K562 (cell line): Measurements from ENCODE around the gene CLEC4E. TPM values are rescaled to one million over a fixed set of nuclear protein-coding genes. Genes with fewer than 3 reads are reported as not detected.

Experiments used
- ATAC-seq: fragments of 200-7000 bp; cut with Tn5 transposase; 3 replicates; pipeline ENCODE4 v1.9.1; 2020; ENCODE audit warnings: moderate library complexity
- BruUV-seq: library from RNA; stranded (reverse); fragments of 400-500 nt; replicated peaks from 2 replicates; lab custom pipeline; 2021; lab: Mats Ljungman, UMichigan
- CTCF ChIA-PET: fragments of 300-600 bp; formaldehyde crosslinking; extraction: SDS; loops from one replicate; lab custom pipeline; 2021; ENCODE audit warnings: low intra/inter-chr PET ratio; lab: Yijun Ruan, JAX
- POLR2A ChIA-PET: fragments of 300-600, 350-650 bp; sonication (Branson Sonifier 250); formaldehyde crosslinking; extraction: SDS; loops from one replicate; lab custom pipeline; 2021; ENCODE audit warnings: antibody characterized with exemption, inconsistent platforms; lab: Yijun Ruan, JAX
- DNase-seq, 4 experiments: peaks; one replicate each; pipeline versions ENCODE4 v3.0.0 to v3.0.0-alpha.2; 2011 to 2018; ENCODE audit warnings: low spot score in 3 of 4, mixed read lengths in 3 of 4; ENCODE audit errors: extremely low read depth in 1 of 4
- FAIRE-seq: peaks from 2 replicates; lab custom pipeline; 2011; peaks lifted over from hg19 to GRCh38; lab: Jason Lieb, UNC
- H2AFZ ChIP-seq: 2 replicates; pipeline ENCODE4 v1.6.0; 2011; ENCODE audit warnings: low read depth, low read length, control low read depth, inconsistent platforms
- H3K27ac ChIP-seq: fragments of 200-600 bp; 3 replicates; pipeline ENCODE4 v1.8.0; 2011; ENCODE audit warnings: low read depth, mild to moderate bottlenecking, control low read depth, inconsistent platforms, low read length, moderate library complexity, mixed read lengths; ENCODE audit errors: extremely low read depth
- H3K27me3 ChIP-seq, 2 experiments: fragments of 300-600 bp in 1 of 2; 2 replicates in 1 of 2; 3 replicates in 1 of 2; pipeline versions ENCODE4 v1.6.0 to v1.8.0; 2011; ENCODE audit warnings: inconsistent platforms in 2 of 2, low read length in 2 of 2, mild to moderate bottlenecking in 1 of 2, mixed read lengths in 1 of 2, moderate library complexity in 1 of 2; ENCODE audit not compliant: control insufficient read depth in 2 of 2, insufficient read depth in 2 of 2
- H3K36me3 ChIP-seq: fragments of 300-600 bp; 3 replicates; pipeline ENCODE4 v1.8.0; 2011; ENCODE audit warnings: mild to moderate bottlenecking, low read length, inconsistent platforms; ENCODE audit not compliant: control insufficient read depth, insufficient read depth
- H3K4me1 ChIP-seq, 2 experiments: fragments of 200-600 bp in 1 of 2; replicated peaks in 1 of 2; 2 replicates in 1 of 2; 3 replicates in 1 of 2; pipeline versions ENCODE4 v1.5.1 to v1.8.0; 2011; ENCODE audit warnings: inconsistent platforms in 2 of 2, low read length in 2 of 2, mild to moderate bottlenecking in 1 of 2, mixed read lengths in 1 of 2, moderate library complexity in 1 of 2; ENCODE audit not compliant: control insufficient read depth in 2 of 2, insufficient read depth in 2 of 2
- H3K4me2 ChIP-seq: 2 replicates; pipeline ENCODE4 v1.6.1; 2011; ENCODE audit warnings: low read length, control low read depth, inconsistent platforms, mixed read lengths; ENCODE audit not compliant: insufficient read depth
- H3K4me3 ChIP-seq: fragments of 200-600 bp; sonication (generic), shearing (Covaris generic); 2 replicates; pipeline ENCODE4 v1.5.1; 2016; ENCODE audit warnings: control low read depth, inconsistent platforms
- H3K79me2 ChIP-seq: fragments of 200-600 bp; 3 replicates; pipeline ENCODE4 v1.8.0; 2011; ENCODE audit warnings: low read length, inconsistent platforms; ENCODE audit not compliant: control insufficient read depth, insufficient read depth
- H3K9ac ChIP-seq, 2 experiments: 2 replicates each; pipeline versions ENCODE4 v1.6.0 to v1.6.1; 2011; ENCODE audit warnings: low read depth in 2 of 2, low read length in 2 of 2, control low read depth in 1 of 2, inconsistent platforms in 1 of 2, mild to moderate bottlenecking in 1 of 2, mixed read lengths in 1 of 2; ENCODE audit not compliant: insufficient read depth in 1 of 2
- H3K9me1 ChIP-seq: one replicate; pipeline ENCODE4 v1.6.0; 2011; ENCODE audit warnings: inconsistent platforms, mild to moderate bottlenecking, low read length, moderate library complexity; ENCODE audit not compliant: control insufficient read depth, insufficient read depth
- H3K9me3 ChIP-seq: replicated peaks from 2 replicates; pipeline ENCODE4 v1.5.1; 2011; ENCODE audit warnings: low read depth, low read length, inconsistent platforms; ENCODE audit not compliant: control insufficient read depth, insufficient read depth
- H4K20me1 ChIP-seq: replicated peaks from 2 replicates; pipeline ENCODE4 v1.6.1; 2011; ENCODE audit warnings: low read length, inconsistent platforms, mixed read lengths; ENCODE audit not compliant: control insufficient read depth, insufficient read depth
- BRCA1 ChIP-seq, 2 experiments: fragments of 450-650 bp in 1 of 2; sonication (generic) in 1 of 2; formaldehyde crosslinking in 1 of 2; IDR thresholded peaks; 2 replicates each; pipeline versions ENCODE4 v1.5.0 to v1.6.1; 2017 to 2020; ENCODE audit warnings: mild to moderate bottlenecking in 1 of 2, missing genetic modification reagents in 1 of 2
- RFX5 ChIP-seq: IDR thresholded peaks from 2 replicates; pipeline ENCODE4 v1.6.1; 2011; ENCODE audit warnings: low read depth, mild to moderate bottlenecking, improper control_type of control experiment, low read length
- SAP30 ChIP-seq: fragments of 200-600 bp; sonication (generic); IDR thresholded peaks from 2 replicates; pipeline ENCODE4 v1.6.1; 2012; ENCODE audit warnings: borderline replicate concordance, low read depth, mild to moderate bottlenecking, moderate library complexity, low read length, control low read depth, inconsistent platforms; ENCODE audit not compliant: insufficient read depth, poor library complexity, severe bottlenecking
- SRSF1 ChIP-seq: fragments of 200-400 bp; formaldehyde crosslinking; IDR thresholded peaks from 2 replicates; pipeline ENCODE4 v1.6.1; 2017; ENCODE audit warnings: mild to moderate bottlenecking, low read depth, low read length, moderate library complexity
- SRSF3 ChIP-seq: fragments of 200-400 bp; formaldehyde crosslinking; IDR thresholded peaks from 2 replicates; pipeline ENCODE4 v1.6.1; 2016; ENCODE audit warnings: mild to moderate bottlenecking, low read length, moderate library complexity; ENCODE audit not compliant: insufficient read depth
- STAT6 ChIP-seq: sonication (generic); formaldehyde crosslinking; IDR thresholded peaks from 2 replicates; pipeline ENCODE4 v1.8.1; 2023; ENCODE audit warnings: mild to moderate bottlenecking, missing genetic modification reagents
- THRA ChIP-seq: fragments of 450-650 bp; IDR thresholded peaks from 2 replicates; pipeline ENCODE4 v1.6.1; 2017; ENCODE audit warnings: mild to moderate bottlenecking, moderate library complexity
- ZNF318 ChIP-seq, 2 experiments: fragments of 450-650 bp; IDR thresholded peaks; 2 replicates each; pipeline ENCODE4 v1.6.1; 2016; ENCODE audit warnings: mild to moderate bottlenecking in 2 of 2, borderline replicate concordance in 1 of 2, low read depth in 1 of 2, moderate library complexity in 1 of 2
- WGBS: fragments of 100-300 bp; shearing (Covaris generic); methylation state at CpG from one replicate; pipeline ENCODE4 v1.1.6; 2016; ENCODE audit warnings: low coverage, mixed read lengths; ENCODE audit not compliant: insufficient coverage; ENCODE audit errors: missing lambda C conversion rate; 5-methylcytosine and 5-hydroxymethylcytosine counted together
- in situ Hi-C: fragments of 300-500 bp; cut with MboI; formaldehyde crosslinking; loops from 4 replicates; pipeline ENCODE4 v1.15.0; 2018; ENCODE audit warnings: inconsistent platforms, mixed read lengths
- intact Hi-C: fragments of 100-400 bp; cut with micrococcal nuclease; formaldehyde crosslinking; loops from 2 replicates; pipeline ENCODE4 v1.14.2; 2022
- polyA plus RNA-seq, 8 experiments: library from polyadenylated mRNA; depleted of rRNA in 4 of 8; stranded (reverse) in 5 of 8; unstranded in 3 of 8; fragments of >200 nt; fragmentation: Nextera tagmentation in 2 of 8; fragmentation: Illumina TruSeq in 1 of 8; extraction: Ambion mirVana in 2 of 8; extraction: Trizol in 1 of 8; gene quantifications; 2 replicates each; pipeline versions ENCODE4 v1.2.1 to v1.2.3, GENCODE V29; 2011 to 2014; ENCODE audit warnings: inconsistent platforms in 1 of 8, missing spikeins in 1 of 8
- total RNA-seq, 7 experiments: library from RNA; depleted of rRNA in 6 of 7; stranded (reverse); fragments of >200 nt in 6 of 7; fragmentation: Illumina TruSeq in 2 of 7; extraction: Trizol in 2 of 7; gene quantifications; 2 replicates each; pipeline versions ENCODE4 v1.2.1 to v1.2.3, GENCODE V29; 2011 to 2021; ENCODE audit warnings: low replicate concordance in 1 of 7

CLEC4E gene
- total and polyA plus RNA-seq, 9 of the 15 experiments (the other 6 are each of a cell fraction or from before 2014, with no cell fraction given): not detected

- Histone ChIP-seq H3K4me2 (no peak overlapping the region), H3K27ac (no peak overlapping the region), H3K9ac (no peak overlapping the region), H3K4me3 (no peak overlapping the region), H4K20me1 (no peaks in the 10 kb centered on the region), H3K36me3 (no peaks in the 10 kb centered on the region), H2AFZ (no peak overlapping the region), H3K4me1 (no peaks in the 10 kb centered on the region), H3K9me3 (no peaks in the 10 kb centered on the region), H3K79me2 (no peaks in the 10 kb centered on the region), H3K27me3 (no peaks in the 10 kb centered on the region), H3K9me1 (no peaks in the 10 kb centered on the region)
- intact Hi-C loops: no loop called here
- TF ChIP-seq ZNF318 (IDR thresholded peaks at IDR 0.05; ENCODE audit: borderline replicate concordance in 1 of 2, low read depth in 1 of 2) (no peak), BRCA1 (IDR thresholded peaks at IDR 0.05) (no peak), BRCA1 (CRISPR knock-in tag; IDR thresholded peaks at IDR 0.05) (no peak), THRA (no peak), SRSF1 (no peak), STAT6 (CRISPR knock-in tag) (no peak), SRSF3 (no peak), RFX5 (no peak), SAP30 (no peak)
- WGBS: 0% methylated on average over 2 of the region's 2 CpGs
- ChIA-PET POLR2A (no interaction called here), CTCF (no interaction called here)
- FAIRE-seq: no peak
- no TSS peak for BruUV-seq
- in situ Hi-C loops: no loop called here
- no peak for ATAC-seq
- no peak for DNase-seq
Observed at GRCh38 chr12:8556531-8557097, 15.9 kb upstream of the CLEC4E start.
